A204.1 (cell line): ENCODE results near the gene KRTAP12-1.
"Not testable (repeated sequence)": the region's sequence is repeated elsewhere in the genome, so short reads cannot be mapped to it uniquely, and the experiment has no call there.

Experiments
- FAIRE-seq: peaks from 2 replicates; lab custom pipeline; 2012; peaks lifted over from hg19 to GRCh38; lab: Jason Lieb, UNC

The KRTAP12-1 gene

DNA sequence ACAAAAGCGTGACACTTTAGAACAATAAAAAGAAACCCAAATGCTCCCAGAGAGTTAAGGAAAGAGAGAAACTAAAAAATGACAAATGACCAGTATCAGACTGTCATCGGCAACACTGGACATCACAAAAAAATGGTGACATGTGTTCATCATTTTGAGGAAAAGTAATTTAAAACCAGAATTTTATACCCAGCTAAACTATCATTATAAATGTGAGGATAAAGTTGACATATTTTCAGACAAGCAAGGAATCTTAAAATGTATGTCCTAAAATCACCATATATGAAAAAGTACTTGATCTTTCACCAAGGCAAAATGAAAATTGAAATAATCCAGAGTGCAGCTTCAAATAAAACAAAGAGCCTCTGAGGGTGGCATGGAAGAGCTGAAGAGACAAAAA lies 37.1 kb downstream of the KRTAP12-1 start:
- no peak for FAIRE-seq

DNA sequence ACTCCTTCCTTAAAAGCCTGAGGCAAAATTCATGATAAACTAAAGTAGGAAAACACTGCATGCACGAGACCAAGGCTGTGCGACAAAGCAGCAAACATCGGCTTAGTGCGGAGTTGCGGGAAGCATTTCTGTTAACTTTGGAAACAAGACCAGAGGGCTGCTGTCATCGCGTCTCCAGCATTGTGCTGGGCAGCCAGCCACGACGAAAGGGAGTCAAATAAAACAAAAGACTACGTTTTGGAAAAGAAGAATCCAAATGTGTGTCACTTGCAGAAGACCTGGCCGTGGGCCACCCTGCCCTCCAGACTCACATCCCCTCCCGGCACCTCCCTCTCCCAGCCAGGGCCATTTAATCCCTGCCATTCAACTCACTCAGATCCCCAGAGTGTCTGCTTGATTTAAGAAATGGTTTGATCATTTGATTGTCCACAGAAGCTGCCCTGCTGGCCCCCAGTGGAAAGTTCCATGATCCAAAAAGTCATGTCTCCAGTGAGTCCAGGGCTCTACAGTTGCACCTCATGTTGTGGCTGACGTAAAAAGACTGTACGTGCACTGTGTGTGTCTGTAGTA lies 38.1 kb downstream of the KRTAP12-1 start:
- no peak for FAIRE-seq

GRCh38 chr21:44640761-44641160 lies 41.2 kb downstream of the KRTAP12-1 start:
- no peak for FAIRE-seq

DNA sequence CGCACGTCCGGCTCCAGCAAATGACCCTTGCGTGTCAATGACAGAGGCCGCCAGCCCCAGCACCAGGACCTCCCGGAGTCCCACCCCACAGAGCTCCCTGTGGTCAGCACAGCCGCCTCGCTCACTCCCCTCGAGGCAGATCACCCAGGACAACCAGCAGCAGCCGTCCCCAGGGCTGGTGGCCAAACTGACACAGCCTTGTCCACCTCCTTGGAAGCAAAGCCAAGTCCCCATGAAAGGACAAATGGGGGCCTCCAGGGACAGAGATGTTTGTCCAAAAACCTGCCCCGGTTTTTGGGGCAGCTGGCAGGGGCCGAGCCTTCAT lies 42.7 kb downstream of the KRTAP12-1 start:
- FAIRE-seq, result no peak

GRCh38 chr21:44638506-44639330 lies 43.2 kb downstream of the KRTAP12-1 start:
- not testable (repeated sequence) for FAIRE-seq

- not testable (repeated sequence) for FAIRE-seq
These were observed 44.1 kb downstream of the KRTAP12-1 start for GRCh38 chr21:44637851-44638348.

DNA sequence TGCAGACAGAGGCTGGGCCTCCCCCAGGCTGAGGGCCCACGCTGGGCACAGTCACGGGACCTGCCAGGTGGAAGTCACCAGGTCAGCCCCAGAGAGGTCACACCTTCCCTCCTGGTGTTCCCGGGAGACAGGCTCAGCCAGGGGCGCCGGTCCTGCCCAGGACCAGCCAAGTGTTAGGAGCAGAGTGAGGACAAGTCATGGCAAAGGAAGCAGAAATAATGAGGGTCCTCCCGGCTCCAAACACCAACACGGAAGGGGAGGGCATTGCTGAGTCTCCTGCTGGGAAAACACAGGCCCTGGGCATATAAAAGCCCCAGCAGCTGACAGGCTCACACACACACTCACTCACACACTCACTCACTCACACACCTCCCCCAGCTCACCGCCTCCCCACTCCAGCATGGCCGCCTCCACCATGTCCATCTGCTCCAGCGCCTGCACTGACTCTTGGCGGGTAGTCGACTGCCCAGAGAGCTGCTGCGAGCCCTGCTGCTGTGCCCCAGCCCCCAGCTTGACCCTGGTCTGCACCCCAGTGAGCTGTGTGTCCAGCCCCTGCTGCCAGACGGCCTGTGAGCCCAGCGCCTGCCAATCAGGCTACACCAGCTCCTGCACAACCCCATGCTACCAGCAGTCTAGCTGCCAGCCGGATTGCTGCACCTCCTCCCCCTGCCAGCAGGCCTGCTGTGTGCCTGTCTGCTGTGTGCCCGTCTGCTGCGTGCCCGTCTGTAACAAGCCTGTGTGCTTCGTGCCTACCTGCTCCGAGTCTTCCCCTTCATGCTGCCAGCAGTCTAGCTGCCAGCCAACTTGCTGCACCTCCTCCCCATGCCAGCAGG lies 44.7 kb downstream of the KRTAP12-1 start, which contains the start of gene KRTAP10-10:
Gene KRTAP10-10, plus strand, starts transcription at position 339 of the 833 bp plus-strand sequence. Its CDS starts 62 bp downstream, at position 401.
- no peak for FAIRE-seq

DNA sequence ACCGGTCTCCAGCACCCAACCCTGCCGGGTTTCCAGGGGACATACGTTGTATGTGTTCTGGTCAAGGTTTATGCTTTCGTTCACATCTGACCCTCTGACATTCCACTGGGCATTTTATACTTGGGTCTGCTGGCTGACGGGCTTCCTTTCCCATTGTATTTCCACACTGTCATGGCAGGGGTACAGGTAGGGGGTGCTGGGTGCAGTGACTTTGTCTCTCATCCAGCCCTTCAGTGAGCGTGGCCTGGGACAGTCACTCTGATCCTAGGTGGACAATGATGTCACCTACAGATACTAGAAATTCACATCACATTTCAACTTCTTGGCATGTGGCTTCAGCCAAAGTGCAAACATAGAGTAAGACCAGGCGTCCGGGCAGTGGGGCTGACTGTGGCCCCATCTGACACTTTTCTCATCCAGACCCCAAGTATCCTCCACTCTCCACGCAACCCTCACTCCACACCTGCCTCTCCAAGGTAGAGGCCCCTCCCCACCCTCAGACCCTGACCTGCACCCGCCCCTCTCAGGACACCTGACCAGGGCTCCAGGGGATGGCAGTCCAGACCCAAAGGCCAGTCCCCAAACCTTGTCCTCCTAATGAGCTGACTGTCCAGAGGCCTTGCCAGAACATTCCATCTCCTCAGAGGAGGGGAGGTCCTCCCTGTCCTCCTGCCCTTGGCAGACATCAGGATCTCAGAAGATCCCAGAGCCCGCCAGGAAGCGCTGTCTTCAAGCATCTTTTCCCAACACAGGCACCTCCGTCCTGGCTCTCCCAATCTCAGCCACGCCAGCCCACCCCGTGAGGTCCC lies 45.5 kb downstream of the KRTAP12-1 start:
- no peak for FAIRE-seq

GRCh38 chr21:44632067-44632466 lies 49.9 kb downstream of the KRTAP12-1 start:
- FAIRE-seq, result no peak
